IPS-18a (cell line): ENCODE results near the gene SMIM13.

Experiments used
- H3K27ac ChIP-seq: one replicate; pipeline ENCODE4 v1.5.1; 2013; ENCODE audit warnings: low read length
- H3K27me3 ChIP-seq: one replicate; pipeline ENCODE4 v1.6.1; 2013; ENCODE audit warnings: mild to moderate bottlenecking, low read length; ENCODE audit not compliant: control insufficient read depth, insufficient read depth
- H3K36me3 ChIP-seq: one replicate; pipeline ENCODE4 v1.6.1; 2013; ENCODE audit warnings: low read depth, low read length; ENCODE audit not compliant: control insufficient read depth
- H3K4me1 ChIP-seq: one replicate; pipeline ENCODE4 v1.6.1; 2013; ENCODE audit warnings: low read depth, low read length; ENCODE audit not compliant: control insufficient read depth
- H3K4me3 ChIP-seq: one replicate; pipeline ENCODE4 v1.5.1; 2013; ENCODE audit warnings: low read length
- H3K9ac ChIP-seq: one replicate; pipeline ENCODE4 v1.6.1; 2013; ENCODE audit warnings: mild to moderate bottlenecking, low read length, moderate library complexity
- H3K9me3 ChIP-seq: one replicate; pipeline ENCODE4 v1.6.1; 2013; ENCODE audit warnings: low read depth, low read length; ENCODE audit not compliant: control insufficient read depth

Gene SMIM13

DNA sequence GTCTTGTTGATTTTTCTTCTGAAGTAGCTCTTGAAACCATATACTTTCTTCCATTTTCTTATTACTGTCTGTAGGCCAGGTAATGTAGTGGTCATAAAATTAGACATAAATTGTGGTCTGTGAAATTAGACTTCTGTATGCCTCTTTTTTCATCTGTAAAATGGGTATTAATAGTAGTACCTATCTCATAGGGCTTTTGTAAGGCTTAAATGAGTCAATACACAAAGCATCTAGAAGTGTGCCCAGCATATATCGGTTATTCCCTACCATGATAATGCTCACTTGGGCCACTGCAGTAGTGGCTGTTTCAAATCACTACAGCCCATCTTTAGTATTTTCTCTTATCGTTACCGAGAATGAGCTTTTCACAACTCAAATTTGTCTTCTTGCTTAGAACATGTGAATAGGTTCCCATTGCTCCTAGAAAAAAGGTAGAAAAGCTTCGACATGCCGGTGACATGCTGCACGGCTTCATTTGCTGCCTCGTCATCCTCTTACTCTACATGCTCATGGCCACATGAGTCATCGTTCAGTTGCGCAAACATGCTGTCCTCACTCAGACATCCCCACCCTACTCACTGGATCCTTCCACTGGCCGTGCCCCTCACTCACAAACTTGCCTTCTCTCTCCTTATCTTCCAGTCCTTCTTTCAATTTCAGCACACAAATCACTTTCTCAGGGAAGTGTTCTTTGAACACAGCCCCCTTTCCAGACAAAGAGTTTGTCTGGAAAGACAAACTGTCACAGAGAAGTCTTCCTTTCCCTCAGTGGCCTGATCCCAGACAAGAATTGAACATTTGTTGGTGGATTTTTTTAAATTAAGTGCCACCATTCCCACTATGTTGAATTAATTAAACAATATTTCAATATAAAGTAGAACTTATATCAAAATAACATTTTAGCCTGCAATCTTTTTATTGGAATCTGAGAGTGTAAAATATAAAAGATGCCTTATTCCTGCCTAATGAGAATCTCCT is 50.0 kb downstream of the SMIM13 start:
- Histone ChIP-seq H3K4me1 (peaks cover 7% of the 10 kb centered on the region), H3K36me3 (no peaks in the 10 kb centered on the region), H3K9me3 (no peaks in the 10 kb centered on the region), H3K27me3 (no peaks in the 10 kb centered on the region), H3K9ac (no peak overlapping the region), H3K4me3 (no peak overlapping the region), H3K27ac (no peak overlapping the region)

DNA sequence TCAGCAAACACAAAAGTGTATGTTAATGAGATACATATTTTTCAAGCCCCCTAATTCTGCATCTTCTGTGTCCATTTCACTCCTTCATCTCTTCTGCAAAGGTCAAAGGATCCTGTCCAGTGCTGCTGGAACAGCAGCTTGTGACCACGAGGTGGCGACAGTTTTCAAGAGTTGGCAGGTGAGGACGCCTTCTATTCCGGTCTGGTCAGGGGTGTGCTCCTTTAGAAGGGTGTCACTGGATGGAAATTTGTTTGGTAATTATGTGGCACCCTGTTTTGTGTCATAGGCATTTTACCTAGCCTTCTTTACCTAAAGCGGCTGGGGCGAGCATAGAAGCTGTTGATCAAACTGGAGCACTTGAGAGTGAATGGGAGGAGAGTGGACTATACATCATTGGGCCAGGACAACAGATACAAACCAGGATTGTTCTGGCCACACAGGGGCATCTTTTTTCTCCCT is 50.8 kb downstream of the SMIM13 start:
- no peak overlapping the region for H3K4me3 ChIP-seq
- no peaks in the 10 kb centered on the region for H3K9me3 ChIP-seq
- peaks cover 7% of the 10 kb centered on the region for H3K4me1 ChIP-seq
- H3K27me3 ChIP-seq: no peaks in the 10 kb centered on the region
- no peak overlapping the region for H3K9ac ChIP-seq
- no peaks in the 10 kb centered on the region for H3K36me3 ChIP-seq
- H3K27ac ChIP-seq: no peak overlapping the region

DNA sequence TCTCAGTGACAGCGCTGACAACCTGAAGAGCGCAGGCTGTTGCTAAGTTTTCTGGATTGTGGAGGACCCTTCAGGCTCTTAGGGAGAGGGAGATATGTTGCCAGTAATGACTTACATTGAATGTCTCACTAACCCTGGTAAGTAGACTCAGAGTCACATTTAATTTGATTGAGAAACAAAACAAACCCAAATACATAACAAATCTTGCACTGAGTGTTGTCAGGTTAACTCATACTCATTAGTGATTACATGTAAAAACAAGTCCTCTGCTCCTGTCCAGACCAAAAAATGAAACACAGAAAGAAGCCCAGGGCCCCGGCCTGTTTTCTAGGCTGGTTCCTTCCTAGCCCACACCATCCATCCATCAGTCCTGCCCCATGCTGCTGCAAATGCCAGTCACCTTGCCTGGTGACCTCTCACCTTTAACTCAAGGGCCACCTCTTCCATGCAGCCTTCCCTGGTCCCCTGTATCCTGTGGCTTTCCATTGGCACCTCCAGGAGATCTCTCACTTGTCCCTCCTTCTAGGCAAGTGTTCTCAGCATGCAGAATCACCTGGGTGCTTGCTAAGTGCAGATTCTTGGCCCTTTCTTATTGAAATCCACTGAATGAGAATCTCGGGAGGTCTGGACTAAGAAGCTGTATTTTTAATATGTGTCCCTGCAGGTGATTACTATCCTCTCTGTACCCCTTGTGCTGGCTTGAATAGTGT is 52.6 kb downstream of the SMIM13 start:
- Histone ChIP-seq H3K4me3 (no peak overlapping the region), H3K27me3 (no peaks in the 10 kb centered on the region), H3K9ac (no peak overlapping the region), H3K9me3 (no peaks in the 10 kb centered on the region), H3K27ac (no peak overlapping the region), H3K36me3 (no peaks in the 10 kb centered on the region), H3K4me1 (peaks cover 7% of the 10 kb centered on the region)

DNA sequence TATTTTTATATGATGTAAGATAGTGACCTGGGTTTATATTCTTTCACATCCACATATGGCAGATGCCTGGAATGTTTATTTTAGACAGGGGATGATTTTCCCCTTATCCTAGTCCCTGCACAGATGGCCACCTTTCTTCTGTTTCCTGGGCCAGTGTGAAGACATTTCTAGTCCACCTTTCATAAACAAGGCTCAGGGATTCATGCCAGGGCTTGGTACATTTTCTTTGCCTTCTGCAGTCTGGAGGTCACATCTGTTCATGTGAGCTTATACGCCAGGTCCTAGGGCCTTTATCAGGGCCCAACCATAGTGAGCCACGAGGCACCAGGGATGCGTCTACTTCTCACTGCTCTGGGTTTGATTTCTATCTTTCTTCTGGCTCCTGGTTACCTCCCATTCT is 55.9 kb downstream of the SMIM13 start:
- Histone ChIP-seq H3K27me3 (no peaks in the 10 kb centered on the region), H3K4me1 (peaks cover 11% of the 10 kb centered on the region), H3K9me3 (no peaks in the 10 kb centered on the region), H3K27ac (no peak overlapping the region), H3K4me3 (no peak overlapping the region), H3K36me3 (no peaks in the 10 kb centered on the region), H3K9ac (no peak overlapping the region)

DNA sequence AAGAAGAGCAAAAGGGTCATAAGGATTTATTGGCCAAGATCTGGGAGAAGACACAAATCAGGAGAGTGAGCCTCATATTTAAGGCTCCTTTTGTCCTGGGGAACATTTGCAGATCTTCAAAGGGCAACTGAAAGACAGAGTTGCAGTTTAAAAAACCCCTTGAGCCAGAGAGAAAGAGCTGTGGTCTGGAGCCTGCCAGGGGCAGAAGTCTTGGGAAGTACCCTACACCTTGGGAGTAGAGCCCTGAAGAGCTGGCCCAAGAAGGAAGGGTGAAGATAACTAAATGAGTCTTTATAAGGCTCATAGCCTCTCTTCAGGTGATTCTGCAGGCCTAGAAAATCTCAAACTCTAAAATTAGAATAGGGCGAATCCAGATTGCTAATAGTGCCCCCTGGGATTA is 57.9 kb downstream of the SMIM13 start:
- H3K27me3 ChIP-seq: no peaks in the 10 kb centered on the region
- H3K4me1 ChIP-seq: peaks cover 7% of the 10 kb centered on the region
- no peak overlapping the region for H3K9ac ChIP-seq
- H3K9me3 ChIP-seq: no peaks in the 10 kb centered on the region
- no peaks in the 10 kb centered on the region for H3K36me3 ChIP-seq
- no peak overlapping the region for H3K27ac ChIP-seq
- no peak overlapping the region for H3K4me3 ChIP-seq

DNA sequence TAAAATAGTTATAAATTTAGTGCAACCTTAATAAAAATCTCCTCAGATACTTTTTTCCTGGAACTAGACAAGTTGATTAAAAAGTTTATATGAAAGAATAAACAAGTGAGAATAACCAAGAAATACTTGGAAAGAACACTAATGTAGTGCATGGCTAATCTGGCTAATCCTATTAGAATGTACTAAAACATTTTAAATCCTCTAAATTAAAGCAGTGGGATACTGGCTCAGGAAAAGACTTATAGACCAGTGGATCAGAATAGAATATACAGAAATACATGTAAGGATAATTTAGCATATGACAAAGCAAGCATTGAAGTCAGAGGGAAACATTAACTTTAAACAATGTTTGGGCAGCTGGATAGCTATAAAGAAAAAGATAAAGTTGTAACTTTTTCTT is 58.9 kb downstream of the SMIM13 start:
- H3K4me3 ChIP-seq: no peak overlapping the region
- no peaks in the 10 kb centered on the region for H3K27me3 ChIP-seq
- no peak overlapping the region for H3K9ac ChIP-seq
- no peaks in the 10 kb centered on the region for H3K36me3 ChIP-seq
- H3K27ac ChIP-seq: no peak overlapping the region
- H3K4me1 ChIP-seq: peaks cover 5% of the 10 kb centered on the region
- H3K9me3 ChIP-seq: no peaks in the 10 kb centered on the region

DNA sequence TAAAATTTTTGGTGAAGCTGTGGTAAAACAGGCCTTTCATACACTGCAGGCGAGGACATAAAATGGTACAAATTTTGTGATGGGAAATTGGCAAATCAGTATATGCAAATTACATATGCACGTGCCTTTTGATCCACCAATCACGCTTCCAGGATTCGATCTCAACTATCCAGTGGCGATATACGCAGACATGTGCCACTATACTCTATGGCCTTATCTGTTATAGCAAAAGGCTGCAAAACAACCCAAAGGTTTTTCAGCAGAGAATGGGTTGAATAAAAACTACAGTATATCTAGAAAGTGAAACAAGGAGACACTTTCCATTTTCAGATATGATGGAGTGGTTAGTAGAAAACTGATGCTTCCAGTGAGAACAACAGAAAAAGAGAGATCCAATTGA is 59.8 kb downstream of the SMIM13 start:
- no peaks in the 10 kb centered on the region for H3K27me3 ChIP-seq
- H3K4me3 ChIP-seq: no peak overlapping the region
- H3K4me1 ChIP-seq: peaks cover 5% of the 10 kb centered on the region
- no peak overlapping the region for H3K27ac ChIP-seq
- no peak overlapping the region for H3K9ac ChIP-seq
- H3K9me3 ChIP-seq: no peaks in the 10 kb centered on the region
- no peaks in the 10 kb centered on the region for H3K36me3 ChIP-seq

DNA sequence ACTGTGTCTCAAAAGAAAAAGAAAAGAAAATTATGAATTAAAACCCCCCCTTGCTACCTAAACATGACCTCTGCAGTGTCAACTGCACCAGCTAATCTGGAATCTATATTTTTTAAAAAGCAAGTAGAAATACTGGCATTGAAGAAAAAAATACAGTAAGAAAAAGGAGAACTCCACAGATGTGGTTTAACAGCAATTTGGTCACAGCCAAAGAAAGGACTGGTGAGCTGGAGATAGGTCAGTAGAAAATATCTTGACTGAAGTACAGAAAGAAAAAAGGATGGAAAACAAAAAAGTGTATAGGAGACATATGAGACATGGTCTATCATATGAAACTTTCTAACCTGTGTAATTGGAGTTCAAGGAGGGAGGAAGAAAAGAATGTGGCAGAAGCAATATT is 62.0 kb downstream of the SMIM13 start:
- Histone ChIP-seq H3K9me3 (no peaks in the 10 kb centered on the region), H3K9ac (no peak overlapping the region)

DNA sequence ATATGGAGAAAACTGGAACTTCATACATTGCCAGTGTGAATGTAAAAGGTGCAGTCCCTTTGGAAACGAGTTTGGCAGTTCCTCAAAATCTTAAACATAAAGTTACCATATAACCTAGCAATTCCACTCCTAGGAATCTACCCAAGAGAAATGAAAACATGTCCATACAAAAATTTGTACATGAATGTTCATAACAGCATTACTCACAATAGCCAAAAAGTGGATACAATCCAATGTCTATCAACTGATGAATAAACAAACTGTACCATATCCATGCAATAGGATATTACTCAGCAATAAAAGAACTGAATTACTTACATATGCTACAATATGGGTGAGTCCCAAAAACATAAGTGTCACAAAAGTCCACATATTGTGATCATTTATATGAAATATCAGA is 66.6 kb downstream of the SMIM13 start:
- no peaks in the 10 kb centered on the region for H3K36me3 ChIP-seq
- no peak overlapping the region for H3K9ac ChIP-seq
- H3K4me3 ChIP-seq: no peak overlapping the region
- no peaks in the 10 kb centered on the region for H3K27me3 ChIP-seq
- H3K4me1 ChIP-seq: no peaks in the 10 kb centered on the region
- H3K27ac ChIP-seq: no peak overlapping the region
- no peaks in the 10 kb centered on the region for H3K9me3 ChIP-seq

More for the DNA sequence above, 62.0 kb downstream of the SMIM13 start:
- H3K27ac ChIP-seq: no peak overlapping the region
- H3K27me3 ChIP-seq: no peaks in the 10 kb centered on the region
- no peak overlapping the region for H3K4me3 ChIP-seq
- H3K4me1 ChIP-seq: peaks cover 5% of the 10 kb centered on the region
- H3K36me3 ChIP-seq: no peaks in the 10 kb centered on the region

DNA sequence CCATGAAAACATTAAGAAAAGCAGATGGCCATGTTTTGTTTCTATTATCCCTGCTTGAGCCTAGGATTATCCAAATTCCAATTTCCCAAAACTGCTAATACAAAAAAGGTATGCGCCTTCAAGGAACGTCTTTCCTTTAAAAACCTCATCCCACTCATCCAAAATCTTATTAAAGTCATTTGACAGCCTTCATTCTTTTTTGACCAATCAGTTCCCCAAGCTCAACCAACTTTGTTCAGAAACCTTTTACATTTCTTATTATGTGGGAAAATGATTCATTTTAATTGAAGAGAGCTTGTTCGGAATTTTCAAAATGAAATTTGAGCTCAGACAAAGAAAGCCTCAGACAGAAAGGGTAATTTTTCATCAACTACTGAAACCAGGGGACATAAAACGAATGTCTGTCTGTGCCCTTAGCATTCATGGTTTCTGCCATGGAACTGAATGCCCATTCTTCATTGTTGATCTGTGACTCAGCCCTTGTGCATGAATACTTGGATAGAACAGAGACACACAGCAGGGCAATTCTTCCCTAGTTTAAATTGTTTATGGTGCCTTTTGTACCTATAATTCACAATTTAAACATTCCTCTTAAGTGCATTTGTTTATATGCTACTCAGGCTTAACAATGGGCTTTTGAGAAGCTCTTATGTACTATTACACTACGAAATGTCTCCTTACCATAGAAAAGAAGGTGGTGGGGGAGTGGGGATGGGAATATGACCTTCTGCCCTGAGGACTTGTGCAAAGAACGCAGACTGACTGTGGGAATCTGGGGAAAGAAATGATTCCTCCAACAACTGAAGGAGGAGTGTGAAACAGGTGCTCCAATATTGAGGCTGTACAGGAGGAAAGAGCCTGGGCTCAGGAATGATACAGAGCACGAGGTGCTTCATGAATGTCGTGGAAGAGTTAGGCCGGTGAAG is 67.7 kb downstream of the SMIM13 start:
- no peaks in the 10 kb centered on the region for H3K36me3 ChIP-seq
- H3K4me3 ChIP-seq: no peak overlapping the region
- no peak overlapping the region for H3K9ac ChIP-seq
- H3K27me3 ChIP-seq: no peaks in the 10 kb centered on the region
- no peaks in the 10 kb centered on the region for H3K4me1 ChIP-seq
- H3K9me3 ChIP-seq: no peaks in the 10 kb centered on the region
- H3K27ac ChIP-seq: no peak overlapping the region

DNA sequence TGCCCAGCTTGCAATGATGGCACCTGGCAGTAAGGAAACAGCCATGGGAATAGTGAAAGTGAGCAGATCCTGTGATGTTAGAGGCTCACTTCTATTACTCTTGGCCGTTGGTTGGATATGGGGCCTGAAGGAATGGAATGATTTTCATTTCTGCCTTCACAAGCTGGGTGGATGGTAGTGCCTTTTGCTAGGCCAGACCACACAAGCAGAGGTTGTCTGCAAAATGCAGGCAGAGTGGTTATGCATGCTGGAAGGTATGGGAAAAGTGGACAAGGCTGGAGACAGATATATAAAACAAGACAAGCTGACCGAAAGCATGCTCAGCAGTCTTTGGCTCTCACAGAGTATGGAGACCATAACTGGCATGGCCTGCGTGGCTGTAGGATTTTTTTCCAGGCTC is 68.6 kb downstream of the SMIM13 start:
- Histone ChIP-seq H3K9me3 (no peaks in the 10 kb centered on the region), H3K4me1 (no peaks in the 10 kb centered on the region), H3K36me3 (no peaks in the 10 kb centered on the region), H3K27me3 (no peaks in the 10 kb centered on the region), H3K27ac (no peak overlapping the region), H3K9ac (no peak overlapping the region), H3K4me3 (no peak overlapping the region)
